ENCODE measurements around the gene SLC35A3. TPM values are rescaled to one million over a fixed set of nuclear protein-coding genes. Genes with fewer than 3 reads are reported as not detected.

Gene SLC35A3
- total and polyA plus RNA-seq, 2 of the 4 experiments (the other 2 are of a cell fraction): 9.6 to 13.6 TPM

DNA sequence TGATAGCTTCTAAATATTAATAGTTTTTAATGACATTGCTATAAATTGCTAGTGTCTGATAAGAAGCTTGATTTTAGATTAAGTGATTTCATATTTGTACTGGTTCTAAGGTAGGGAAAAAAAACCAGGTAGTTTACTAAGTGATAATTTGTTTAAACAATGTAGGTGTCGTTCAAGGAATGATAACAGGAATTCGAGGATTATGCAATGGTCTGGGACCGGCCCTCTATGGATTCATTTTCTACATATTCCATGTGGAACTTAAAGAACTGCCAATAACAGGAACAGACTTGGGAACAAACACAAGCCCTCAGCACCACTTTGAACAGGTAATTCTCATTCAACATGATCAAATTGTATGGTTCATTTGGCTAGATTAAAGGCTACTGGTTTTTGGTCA is 110.5 kb downstream of the SLC35A3 start:
- H3K4me2 ChIP-seq (ENCODE audit: low read depth, low read length): no peak overlapping the region
- no peak overlapping the region for H3K56ac ChIP-seq (ENCODE audit: extremely low read depth, insufficient read depth, low read length)
- no peak overlapping the region for H4K91ac ChIP-seq (ENCODE audit: insufficient read depth, low read depth, low read length)
- H2BK5ac ChIP-seq (ENCODE audit: low read depth, low read length, poor library complexity, severe bottlenecking): no peak overlapping the region
- no peak overlapping the region for H2BK20ac ChIP-seq (ENCODE audit: low read depth, low read length)
- H3K4me3 ChIP-seq (ENCODE audit: insufficient read depth, low read depth, low read length): no peak overlapping the region
- DNase-seq (no peak), ATAC-seq (ENCODE audit: low read depth) (no peak)
- peaks cover 17% of the 10 kb centered on the region for H3K36me3 ChIP-seq (ENCODE audit: control insufficient read depth, insufficient read depth, low read length)
- no TSS peak for BruUV-seq (replicated peaks)
- no peaks in the 10 kb centered on the region for H3K9me3 ChIP-seq (ENCODE audit: control insufficient read depth, insufficient read depth, low read length)
- H2BK120ac ChIP-seq (ENCODE audit: low read depth, low read length): no peak overlapping the region
- H4K8ac ChIP-seq (ENCODE audit: low read depth in 2 of 2, low read length in 2 of 2): no peak overlapping the region
- intact Hi-C loops (cut with micrococcal nuclease) (no loop called here), dilution Hi-C loops (cut with HindIII; ENCODE audit: low sequenced_read_pairs, unreplicated experiment) (no loop called here), in situ Hi-C loops (cut with MboI; ENCODE audit: low sequenced_read_pairs) (no loop called here)
- peaks cover 3% of the 10 kb centered on the region in 2 experiments; a peak in 2 of 4 replicates for H3K79me1 ChIP-seq (ENCODE audit: low read depth in 1 of 2, low read length in 2 of 2)
- no CpG with 5 or more reads among the region's 3 CpGs for WGBS, 2 experiments (ENCODE audit: extremely low coverage in 2 of 2, insufficient read length in 1 of 2)
- TF ChIP-seq MXI1 (IDR thresholded peaks at IDR 0.05; ENCODE audit: borderline replicate concordance, low read depth, low read length) (no peak), MAZ (IDR thresholded peaks at IDR 0.05; ENCODE audit: borderline replicate concordance, low read depth, low read length) (no peak), SMC3 (IDR thresholded peaks at IDR 0.05; ENCODE audit: low read depth, low read length) (no peak), NFE2L2 (IDR thresholded peaks at IDR 0.05; ENCODE audit: low read depth, low read length) (no peak), BHLHE40 (IDR thresholded peaks at IDR 0.05; ENCODE audit: low read depth, low read length) (no peak), POLR2A (IDR thresholded peaks at IDR 0.05; ENCODE audit: low read depth, low read length) (no peak), RAD21 (IDR thresholded peaks at IDR 0.05; ENCODE audit: low read length) (no peak), RCOR1 (IDR thresholded peaks at IDR 0.05; ENCODE audit: insufficient replicate concordance, low read length) (no peak), RFX5 (IDR thresholded peaks at IDR 0.05; ENCODE audit: low read depth, low read length) (no peak), CEBPB (IDR thresholded peaks at IDR 0.05; ENCODE audit: low read depth, low read length) (no peak), CHD1 (IDR thresholded peaks at IDR 0.05; ENCODE audit: low read depth, low read length) (no peak)
- TF ChIP-seq, protein P1, sequence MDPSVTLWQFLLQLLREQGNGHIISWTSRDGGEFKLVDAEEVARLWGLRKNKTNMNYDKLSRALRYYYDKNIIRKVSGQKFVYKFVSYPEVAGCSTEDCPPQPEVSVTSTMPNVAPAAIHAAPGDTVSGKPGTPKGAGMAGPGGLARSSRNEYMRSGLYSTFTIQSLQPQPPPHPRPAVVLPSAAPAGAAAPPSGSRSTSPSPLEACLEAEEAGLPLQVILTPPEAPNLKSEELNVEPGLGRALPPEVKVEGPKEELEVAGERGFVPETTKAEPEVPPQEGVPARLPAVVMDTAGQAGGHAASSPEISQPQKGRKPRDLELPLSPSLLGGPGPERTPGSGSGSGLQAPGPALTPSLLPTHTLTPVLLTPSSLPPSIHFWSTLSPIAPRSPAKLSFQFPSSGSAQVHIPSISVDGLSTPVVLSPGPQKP (IDR thresholded peaks at IDR 0.05; ENCODE audit: borderline replicate concordance, low read depth, low read length): no peak
- TF ChIP-seq, protein P2, sequence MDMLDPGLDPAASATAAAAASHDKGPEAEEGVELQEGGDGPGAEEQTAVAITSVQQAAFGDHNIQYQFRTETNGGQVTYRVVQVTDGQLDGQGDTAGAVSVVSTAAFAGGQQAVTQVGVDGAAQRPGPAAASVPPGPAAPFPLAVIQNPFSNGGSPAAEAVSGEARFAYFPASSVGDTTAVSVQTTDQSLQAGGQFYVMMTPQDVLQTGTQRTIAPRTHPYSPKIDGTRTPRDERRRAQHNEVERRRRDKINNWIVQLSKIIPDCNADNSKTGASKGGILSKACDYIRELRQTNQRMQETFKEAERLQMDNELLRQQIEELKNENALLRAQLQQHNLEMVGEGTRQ (IDR thresholded peaks at IDR 0.05; ENCODE audit: low read depth, low read length): no peak
- H4K20me1 ChIP-seq (ENCODE audit: insufficient read depth, low read length): no peaks in the 10 kb centered on the region
- no peaks in the 10 kb centered on the region for H3K27me3 ChIP-seq (ENCODE audit: control insufficient read depth, insufficient read depth, low read length)
- H2AFZ ChIP-seq (replicated peaks; ENCODE audit: low read length, poor library complexity): no peak overlapping the region
- ChIA-PET POLR2A (ENCODE audit: unreplicated experiment) (interaction anchor here (0.5 kb wide), 1 partner anchor 252 kb away, joined by 3 read pairs; no protein-coding TSS in a partner anchor), CTCF (no interaction called here)
- no peak overlapping the region for H3K18ac ChIP-seq (ENCODE audit: low read depth, low read length)
- no peak overlapping the region for H4K5ac ChIP-seq (ENCODE audit: low read depth, low read length)
- H3K9me1 ChIP-seq (ENCODE audit: insufficient read depth, low read length): no peaks in the 10 kb centered on the region
- no peak overlapping the region for H3K14ac ChIP-seq (replicated peaks; ENCODE audit: low read depth, low read length)
- no peak overlapping the region for H2BK15ac ChIP-seq (ENCODE audit: low read depth, low read length)
- no peak overlapping the region for H3K27ac ChIP-seq (ENCODE audit: insufficient read depth, low read length)
- no peak overlapping the region for H3K9ac ChIP-seq (ENCODE audit: low read depth, low read length)
- no peak overlapping the region for H3K23ac ChIP-seq (ENCODE audit: low read depth, low read length)
- H3K4ac ChIP-seq (ENCODE audit: low read depth, low read length): no peak overlapping the region
- no peaks in the 10 kb centered on the region for H3K4me1 ChIP-seq (ENCODE audit: control insufficient read depth, insufficient read depth, low read length)
- H2AK5ac ChIP-seq (ENCODE audit: low read depth, low read length): no peak overlapping the region
- H2AK9ac ChIP-seq (replicated peaks; ENCODE audit: low read depth, low read length, poor library complexity): no peak overlapping the region
